Spinal cord (tissue), 10 donors: ENCODE results near the gene DEAF1. TPM values are rescaled to one million over a fixed set of nuclear protein-coding genes. Genes with fewer than 3 reads are reported as not detected.

Experiments
- DNase-seq, 6 donors: peaks; one replicate each; pipeline versions ENCODE4 v3.0.0 to v3.0.0-alpha.2; 2013 to 2015; ENCODE audit warnings: low spot score in 6 of 6, low read depth in 4 of 6
- H3K27ac ChIP-seq: one replicate; pipeline ENCODE4 v1.5.1; 2013; ENCODE audit warnings: low read depth, low read length, control low read depth
- H3K27me3 ChIP-seq: one replicate; pipeline ENCODE4 v1.6.1; 2013; ENCODE audit warnings: low read length; ENCODE audit not compliant: control insufficient read depth, insufficient read depth
- H3K36me3 ChIP-seq: one replicate; pipeline ENCODE4 v1.6.1; 2013; ENCODE audit warnings: low read length; ENCODE audit not compliant: control insufficient read depth, insufficient read depth
- H3K4me1 ChIP-seq: one replicate; pipeline ENCODE4 v1.6.1; 2013; ENCODE audit warnings: low read length; ENCODE audit not compliant: control insufficient read depth, insufficient read depth
- H3K4me3 ChIP-seq: one replicate; pipeline ENCODE4 v1.5.1; 2013; ENCODE audit warnings: low read depth, low read length, control low read depth
- H3K9me3 ChIP-seq: one replicate; pipeline ENCODE4 v1.6.1; 2013; ENCODE audit warnings: low read length; ENCODE audit not compliant: control insufficient read depth, insufficient read depth
- WGBS: methylation state at CpG from one replicate; pipeline ENCODE4 v1.1.5; 2013; ENCODE audit warnings: missing lambda C conversion rate; ENCODE audit not compliant: insufficient coverage; 5-methylcytosine and 5-hydroxymethylcytosine counted together
- polyA plus RNA-seq, 2 donors: library from polyadenylated mRNA; unstranded; fragments of 120-200 nt; gene quantifications; one replicate each; pipeline ENCODE4 v1.2.1, GENCODE V29; 2013; ENCODE audit not compliant: insufficient read length in 2 of 2
- total RNA-seq, 2 donors: library from RNA; depleted of rRNA in 1 of 2; stranded (reverse); fragments of 120-200 nt in 1 of 2; fragments of >200 nt in 1 of 2; gene quantifications; one replicate each; pipeline versions ENCODE4 v1.2.3 to v1.2.4, GENCODE V29; 2013 to 2014
- donor health status: healthy.

DEAF1 gene
- total and polyA plus RNA-seq, 4 donors, result 45.3 to 242 (median 154) TPM

DNA sequence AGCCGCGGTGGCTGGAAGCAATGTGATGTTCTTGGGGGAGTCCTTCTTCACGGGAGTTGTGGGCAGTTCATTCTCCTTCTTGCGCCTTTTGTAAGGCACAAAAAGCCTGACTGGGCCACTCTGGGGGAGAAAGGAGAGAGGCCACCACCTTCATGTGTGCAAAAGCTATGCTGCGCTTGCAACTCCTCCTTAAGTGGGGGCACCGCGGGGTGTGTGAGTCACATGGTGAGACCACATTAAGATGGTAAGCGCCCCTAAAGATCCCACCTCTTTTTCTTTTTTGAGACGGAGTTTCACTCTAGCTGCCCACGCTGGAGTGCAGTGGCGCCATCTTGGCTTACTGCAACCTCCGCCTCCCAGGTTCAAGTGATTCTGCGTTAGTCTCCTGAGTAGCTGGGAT is 14.1 kb downstream of the DEAF1 start:
- H3K27me3 ChIP-seq, result no peaks in the 10 kb centered on the region
- H3K4me3 ChIP-seq, result no peak overlapping the region
- peaks cover 86% of the 10 kb centered on the region for H3K36me3 ChIP-seq
- 93% methylated on average over 10 of the region's 13 CpGs for WGBS
- H3K27ac ChIP-seq, result no peak overlapping the region
- no peaks in the 10 kb centered on the region for H3K4me1 ChIP-seq
- no peak for DNase-seq
- H3K9me3 ChIP-seq, result no peaks in the 10 kb centered on the region

DNA sequence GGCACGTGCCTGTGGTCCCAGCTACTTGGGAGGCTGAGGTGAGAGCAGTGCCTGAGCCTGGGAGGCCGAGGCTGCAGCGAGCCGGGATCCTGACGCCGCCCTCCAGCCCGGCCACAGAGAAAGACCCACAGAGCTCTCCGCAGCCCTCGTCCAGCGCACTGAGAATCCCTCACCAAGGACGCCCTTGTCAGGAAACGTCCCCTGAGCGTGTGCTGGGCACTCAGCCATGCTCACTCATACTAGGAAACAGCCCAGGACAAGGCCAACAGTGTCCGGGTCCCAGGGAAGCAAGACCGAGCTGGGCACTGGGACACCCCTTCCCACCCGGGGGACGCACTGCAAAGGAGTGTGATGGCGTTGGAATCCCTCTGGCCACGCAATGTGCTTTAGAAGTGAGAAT is 14.5 kb downstream of the DEAF1 start:
- H3K9me3 ChIP-seq, result no peaks in the 10 kb centered on the region
- WGBS, result 93% methylated on average over 19 of the region's 19 CpGs
- no peak for DNase-seq
- no peak overlapping the region for H3K4me3 ChIP-seq
- no peak overlapping the region for H3K27ac ChIP-seq
- no peaks in the 10 kb centered on the region for H3K27me3 ChIP-seq
- no peaks in the 10 kb centered on the region for H3K4me1 ChIP-seq
- H3K36me3 ChIP-seq, result peaks cover 84% of the 10 kb centered on the region

DNA sequence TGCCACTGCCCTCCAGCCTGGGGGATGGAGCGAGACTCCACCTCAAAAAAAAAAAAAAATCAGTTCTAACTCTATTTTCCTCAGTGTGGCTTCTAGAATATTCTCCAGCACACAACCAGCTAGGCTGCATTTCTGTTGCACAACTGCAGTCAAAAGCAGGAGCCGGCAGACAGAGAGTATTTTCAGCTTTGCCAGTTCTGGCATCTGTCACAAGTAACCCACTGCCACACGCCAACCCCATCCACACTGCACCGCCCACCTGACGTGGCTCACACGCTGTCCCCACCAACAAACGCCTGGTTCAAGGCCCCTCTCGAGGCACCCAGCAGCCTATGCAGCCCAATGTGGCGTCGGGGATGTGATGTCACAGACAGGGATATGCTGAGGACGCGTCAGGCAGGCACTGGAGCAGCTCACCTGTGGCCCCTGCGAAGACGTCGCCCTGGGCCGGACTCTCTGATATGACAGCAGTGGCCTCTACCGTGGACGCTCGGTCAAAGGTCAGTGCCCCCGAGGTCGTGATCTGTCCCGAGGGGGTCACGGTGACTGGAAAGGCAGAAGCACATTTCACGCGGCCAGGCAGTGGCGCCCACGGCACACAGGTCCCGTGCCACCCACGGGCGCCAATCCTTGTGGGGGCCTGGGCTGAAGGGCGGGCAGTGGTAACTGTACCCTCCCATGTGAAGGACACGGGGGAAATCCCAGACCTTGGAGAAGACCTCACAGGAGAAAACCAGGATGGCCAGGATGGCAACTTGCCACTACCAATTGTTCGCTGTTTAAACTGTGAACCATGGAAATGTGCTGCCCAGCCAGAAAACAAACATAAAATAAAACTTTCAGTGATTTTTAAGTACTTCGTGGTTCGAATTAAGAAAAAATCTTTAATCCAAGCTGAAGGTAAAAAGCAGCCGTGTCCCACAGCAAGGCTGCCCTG is 15.5 kb downstream of the DEAF1 start:
- H3K36me3 ChIP-seq, result peaks cover 84% of the 10 kb centered on the region
- DNase-seq, result no peak
- 97% methylated on average over 33 of the region's 36 CpGs for WGBS
- no peaks in the 10 kb centered on the region for H3K4me1 ChIP-seq
- no peak overlapping the region for H3K4me3 ChIP-seq
- no peaks in the 10 kb centered on the region for H3K27me3 ChIP-seq
- H3K9me3 ChIP-seq, result no peaks in the 10 kb centered on the region
- no peak overlapping the region for H3K27ac ChIP-seq

- H3K4me1 ChIP-seq, result no peaks in the 10 kb centered on the region
- H3K4me3 ChIP-seq, result no peak overlapping the region
- H3K27me3 ChIP-seq, result no peaks in the 10 kb centered on the region
- H3K9me3 ChIP-seq, result no peaks in the 10 kb centered on the region
- no peak for DNase-seq
- no peak overlapping the region for H3K27ac ChIP-seq
- 100% methylated on average over 2 of the region's 3 CpGs for WGBS
- H3K36me3 ChIP-seq, result peaks cover 84% of the 10 kb centered on the region
These were observed 16.7 kb downstream of the DEAF1 start for GRCh38 chr11:678297-678696.

DNA sequence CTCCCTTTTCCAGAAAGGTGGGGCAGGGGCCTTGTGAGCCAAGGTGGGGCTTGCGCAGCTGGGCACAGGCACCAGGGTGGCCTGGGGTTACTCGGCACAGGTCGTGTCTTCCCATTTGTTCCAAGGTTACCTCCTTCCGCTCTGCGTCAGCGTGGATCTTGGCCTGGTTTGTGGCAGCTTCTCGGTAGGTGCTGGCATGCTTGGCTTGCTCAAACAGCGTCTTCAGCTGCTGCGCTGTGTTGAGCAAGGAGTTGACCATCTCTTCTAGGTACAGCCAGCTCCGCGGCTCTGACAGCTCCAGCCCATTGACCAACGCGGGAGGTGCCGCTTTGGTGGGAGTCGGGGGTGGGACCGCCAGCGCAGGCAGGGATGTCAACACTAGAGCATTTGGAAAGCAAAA is 20.6 kb downstream of the DEAF1 start:
- no peak for DNase-seq

DNA sequence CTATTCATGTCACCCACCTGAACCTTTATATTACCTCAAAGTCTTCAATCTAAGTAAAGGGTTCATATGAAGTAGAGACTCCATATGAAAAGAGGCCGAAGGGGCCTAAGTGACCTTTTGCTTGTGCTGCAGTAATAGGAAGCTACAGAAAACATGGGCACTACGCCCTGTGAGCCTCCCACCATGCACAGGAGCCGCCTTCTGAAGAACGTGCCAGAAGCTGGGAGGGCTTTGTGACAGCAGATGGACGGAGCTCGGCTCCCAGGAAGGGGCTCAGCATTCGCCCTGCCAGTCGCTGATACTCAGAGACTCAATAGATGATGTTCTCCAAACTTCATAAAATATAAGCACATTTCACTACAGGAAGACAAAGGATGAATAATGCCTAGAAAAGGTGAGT is 21.2 kb downstream of the DEAF1 start:
- Histone ChIP-seq H3K27ac (no peak overlapping the region), H3K4me1 (no peaks in the 10 kb centered on the region), H3K9me3 (no peaks in the 10 kb centered on the region), H3K27me3 (no peaks in the 10 kb centered on the region), H3K36me3 (peaks cover 66% of the 10 kb centered on the region), H3K4me3 (no peak overlapping the region)
- DNase-seq, result no peak
- 94% methylated on average over 8 of the region's 8 CpGs for WGBS

More for the DNA sequence above, 20.6 kb downstream of the DEAF1 start:
- no peak overlapping the region for H3K27ac ChIP-seq
- no peaks in the 10 kb centered on the region for H3K27me3 ChIP-seq
- H3K4me1 ChIP-seq, result no peaks in the 10 kb centered on the region
- WGBS, result 89% methylated on average over 17 of the region's 17 CpGs
- H3K9me3 ChIP-seq, result no peaks in the 10 kb centered on the region
- no peak overlapping the region for H3K4me3 ChIP-seq
- H3K36me3 ChIP-seq, result peaks cover 69% of the 10 kb centered on the region

- no peaks in the 10 kb centered on the region for H3K9me3 ChIP-seq
- H3K36me3 ChIP-seq, result peaks cover 55% of the 10 kb centered on the region
- 89% methylated on average over 10 of the region's 11 CpGs for WGBS
- no peaks in the 10 kb centered on the region for H3K27me3 ChIP-seq
- no peak overlapping the region for H3K27ac ChIP-seq
- no peak overlapping the region for H3K4me3 ChIP-seq
- H3K4me1 ChIP-seq, result peaks cover 24% of the 10 kb centered on the region
- no peak for DNase-seq
These were observed 29.2 kb downstream of the DEAF1 start for GRCh38 chr11:665704-666281.

DNA sequence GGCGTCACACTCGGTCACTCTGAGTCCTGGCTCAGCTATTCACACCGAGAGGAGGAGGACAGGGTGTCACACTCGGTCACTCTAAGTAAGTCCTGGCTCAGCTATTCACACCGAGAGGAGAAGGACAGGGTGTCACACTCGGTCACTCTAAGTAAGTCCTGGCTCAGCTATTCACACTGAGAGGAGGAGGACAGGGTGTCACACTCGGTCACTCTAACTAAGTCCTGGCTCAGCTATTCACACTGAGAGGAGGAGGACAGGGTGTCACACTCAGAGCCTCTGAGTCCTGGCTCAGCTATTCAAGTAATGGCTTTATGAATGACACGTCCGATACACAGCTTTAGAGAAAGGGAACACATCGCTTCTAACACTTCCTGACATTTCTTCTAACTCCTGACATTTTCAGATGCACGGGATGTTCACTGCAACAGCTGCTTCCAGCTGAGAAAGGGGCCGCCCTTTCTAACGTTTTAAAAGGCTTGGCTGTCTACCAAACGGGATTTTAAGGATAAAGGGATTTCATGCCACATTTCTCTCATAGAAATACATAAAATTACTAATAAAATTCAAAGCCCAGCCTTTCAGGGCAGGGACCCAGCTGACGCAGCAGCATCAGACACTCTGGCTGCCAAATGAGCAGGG is 29.8 kb downstream of the DEAF1 start:
- H3K36me3 ChIP-seq, result peaks cover 61% of the 10 kb centered on the region

DNA sequence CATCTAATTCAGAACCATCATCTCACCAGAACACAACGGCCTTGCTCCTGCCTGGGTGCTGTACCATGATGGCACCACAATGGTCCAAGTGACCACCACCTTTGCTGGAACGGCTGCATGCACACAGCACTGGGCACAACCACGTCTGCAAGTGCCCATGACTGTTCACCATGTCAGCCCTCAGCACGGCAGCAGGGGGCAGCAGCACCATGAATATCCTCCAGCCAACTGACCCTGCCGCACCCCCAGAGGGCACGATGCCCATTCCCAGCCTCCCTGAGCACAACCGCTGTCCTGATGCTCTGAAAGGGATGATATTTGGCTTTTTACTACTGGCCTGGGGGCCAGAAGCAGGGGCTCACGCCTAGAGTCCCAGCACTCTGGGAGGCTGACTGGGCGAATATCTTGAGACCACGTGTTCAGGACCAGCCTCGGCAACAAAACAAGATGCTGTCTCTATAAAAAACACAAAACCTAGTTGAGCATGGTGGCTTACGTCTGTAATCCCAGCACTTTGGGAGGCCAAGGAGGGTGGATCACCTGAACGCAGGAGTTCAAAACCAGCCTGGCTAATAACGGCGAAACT is 32.2 kb downstream of the DEAF1 start:
- Histone ChIP-seq H3K27me3 (no peaks in the 10 kb centered on the region), H3K4me1 (peaks cover 43% of the 10 kb centered on the region), H3K4me3 (no peak overlapping the region), H3K27ac (peak overlapping the region; percentile 64), H3K9me3 (no peaks in the 10 kb centered on the region), H3K36me3 (peaks cover 74% of the 10 kb centered on the region)
- DNase-seq, result peak in 2 of 6 donors; percentile 44 to 52
- 64% methylated on average over 13 of the region's 15 CpGs for WGBS

More for the DNA sequence above, 29.8 kb downstream of the DEAF1 start:
- Histone ChIP-seq H3K4me1 (peaks cover 28% of the 10 kb centered on the region), H3K27ac (no peak overlapping the region), H3K27me3 (no peaks in the 10 kb centered on the region), H3K9me3 (no peaks in the 10 kb centered on the region), H3K4me3 (no peak overlapping the region)
- DNase-seq, result peak in 2 of 6 donors; percentile 5 to 22
- WGBS, result 87% methylated on average over 6 of the region's 15 CpGs
